A549 treated with dexamethasone at 1 μM for 4 hours (cell line): ENCODE data around the gene ABL2. TPM values are rescaled to one million over a fixed set of nuclear protein-coding genes. Genes with fewer than 3 reads are reported as not detected.

ENCODE experiments used
- total RNA-seq: library from RNA; stranded (reverse); fragments of 200-300 nt; extraction: Qiagen RNA extraction; gene quantifications from 5 replicates; pipeline ENCODE4 v1.2.3, GENCODE V29; 2022

ABL2 gene
- 15.6 to 24.8 TPM (median 21.0 TPM) in 5 replicates for total RNA-seq

GRCh38 chr1:179229214-179230140 lies at the start of gene ABL2:
ABL2 (minus strand) TSS chr1:179229677; CDS start chr1:179229397, 280 bp downstream.

DNA sequence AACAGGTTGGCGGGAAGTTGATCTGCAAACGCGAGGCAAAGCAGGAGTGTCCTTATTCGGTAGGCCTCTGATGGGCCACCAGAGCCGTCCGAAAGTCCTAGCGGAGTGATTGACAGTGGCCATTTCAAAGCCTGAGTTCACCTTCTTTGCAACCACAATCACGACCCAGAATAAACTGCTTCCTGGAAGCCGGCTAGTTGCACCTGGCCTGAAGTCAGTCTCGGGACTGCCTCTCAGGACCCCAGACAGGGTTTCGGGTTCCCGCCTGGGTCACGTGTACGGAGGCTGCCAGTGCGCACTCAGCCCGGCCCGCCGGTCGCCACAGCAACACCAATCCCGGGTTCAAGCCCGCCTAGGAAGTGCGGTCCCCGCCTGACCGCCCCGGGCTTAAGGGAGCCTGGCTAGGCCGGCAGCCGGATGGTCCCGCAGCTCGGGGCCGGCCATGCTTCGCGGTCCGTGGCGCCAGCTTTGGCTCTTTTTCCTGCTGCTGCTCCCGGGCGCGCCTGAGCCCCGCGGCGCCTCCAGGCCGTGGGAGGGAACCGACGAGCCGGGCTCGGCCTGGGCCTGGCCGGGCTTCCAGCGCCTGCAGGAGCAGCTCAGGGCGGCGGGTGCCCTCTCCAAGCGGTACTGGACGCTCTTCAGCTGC lies 147.7 kb downstream of the ABL2 start, which contains the start of gene TOR3A:
TSS of gene TOR3A (plus strand) at position 384 of the 646 bp plus-strand sequence. CDS start at position 443, 59 bp downstream.

Other genes starting within 250 kb of the ABL2 start
- gene FAM20B, start 203.8 kb downstream of the ABL2 start, total RNA-seq: 17.4 to 26.1 TPM (median 23.2 TPM) in 5 replicates
- gene TOR3A, start 147.6 kb downstream of the ABL2 start, total RNA-seq: 34.0 to 40.3 TPM (median 37.1 TPM) in 5 replicates
- 19.2 to 40.2 TPM (median 34.9 TPM) in 5 replicates for gene SOAT1, start 64.1 kb upstream of the ABL2 start, total RNA-seq
- gene AXDND1, start 136.3 kb upstream of the ABL2 start, total RNA-seq: 0.25 to 0.37 TPM (median 0.29 TPM) in 5 replicates